OCI-M2 (cell line): ENCODE results near the gene LMO2.
"Not testable (repeated sequence)": the region's sequence is repeated elsewhere in the genome, so short reads cannot be mapped to it uniquely, and the experiment has no call there.

Experiments
- DNase-seq: peaks from one replicate; lab custom pipeline; 2025; ENCODE audit not compliant: unreplicated experiment; lab: John Stamatoyannopoulos, UW

Gene LMO2

DNA sequence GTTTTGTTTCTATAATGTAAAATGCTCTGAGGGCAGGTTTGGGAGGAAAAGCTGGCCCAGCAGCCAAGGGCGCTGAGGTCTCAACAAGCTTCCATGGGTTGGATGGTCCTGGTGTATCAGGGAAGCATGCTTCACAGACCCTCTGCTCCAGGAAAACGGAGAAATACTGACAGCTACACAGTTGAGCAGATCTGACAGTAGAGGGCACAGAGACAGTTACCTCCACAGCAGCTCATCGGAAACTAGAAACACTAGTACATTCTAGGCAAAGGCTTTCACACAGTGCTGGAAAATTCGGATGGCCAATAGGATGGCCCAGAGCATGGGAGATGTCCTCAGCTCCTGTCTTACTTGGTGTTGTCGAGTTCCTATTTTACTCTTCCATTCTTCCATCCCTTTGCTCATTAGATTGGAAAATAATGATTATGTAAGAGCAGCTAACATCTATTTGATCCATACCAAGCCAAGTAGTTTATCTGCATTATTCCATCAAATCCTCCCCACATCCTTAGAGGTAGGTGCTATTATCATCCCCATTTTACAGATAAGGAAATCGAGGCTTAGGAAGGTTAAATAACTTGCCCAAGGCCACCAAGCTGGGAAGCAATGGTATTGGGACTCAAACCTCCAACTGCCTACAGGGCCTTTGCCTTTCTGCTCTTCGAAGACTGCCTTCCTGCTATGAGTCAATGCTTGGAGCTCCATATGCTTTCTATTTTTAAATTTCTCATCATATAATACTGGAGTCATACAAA lies 28.3 kb downstream of the LMO2 start:
- no peak for DNase-seq

DNA sequence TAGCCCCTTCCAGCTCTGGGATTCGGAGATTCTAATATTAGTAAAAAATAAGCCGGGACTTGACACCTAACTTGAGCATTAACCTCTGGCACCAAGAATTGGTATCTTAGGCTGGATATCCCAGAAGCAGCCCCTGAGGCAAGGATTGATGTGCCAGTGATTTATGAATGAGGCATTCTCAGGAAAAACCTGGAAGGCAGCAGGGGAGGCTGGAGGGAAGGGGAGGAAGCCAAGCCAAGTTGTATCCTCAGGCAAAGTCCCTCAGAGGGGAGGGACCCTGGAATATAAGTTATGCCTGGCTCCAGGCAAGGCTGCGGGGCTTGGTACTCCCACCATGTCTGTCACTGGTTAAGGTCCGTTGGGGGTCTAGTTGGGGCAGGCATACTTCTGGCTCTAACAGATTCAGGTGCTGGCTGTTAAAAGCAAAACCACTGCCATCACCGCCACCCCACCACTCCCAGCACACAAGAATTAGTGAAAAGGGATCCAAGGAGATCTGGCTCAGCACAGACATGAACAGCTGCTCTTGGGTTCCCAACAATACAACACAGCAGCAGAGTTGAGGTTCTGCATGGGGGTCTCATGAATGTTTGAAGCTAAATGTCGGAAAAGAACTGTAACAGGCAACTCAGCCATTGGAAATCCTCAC lies 29.8 kb downstream of the LMO2 start:
- DNase-seq: no peak

DNA sequence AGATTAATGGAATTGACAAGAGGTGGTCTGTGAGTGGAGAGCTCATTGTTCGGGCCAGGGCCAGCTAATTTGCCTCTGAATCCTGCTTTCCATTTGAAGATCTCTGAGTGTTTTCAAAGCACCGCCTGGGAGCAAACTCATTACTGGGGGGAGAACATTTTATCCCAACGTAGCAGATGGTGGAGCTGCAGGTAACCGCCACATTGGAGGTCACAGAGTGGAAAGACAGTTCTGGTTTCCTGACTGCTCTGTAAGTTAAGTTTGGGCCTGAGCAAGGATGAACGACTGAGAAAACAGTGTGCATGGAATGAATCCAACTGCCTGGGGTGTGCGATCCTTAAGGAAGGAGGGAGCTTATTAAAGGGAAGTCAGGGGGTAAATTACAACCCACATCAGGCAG lies 30.5 kb downstream of the LMO2 start:
- DNase-seq: no peak

DNA sequence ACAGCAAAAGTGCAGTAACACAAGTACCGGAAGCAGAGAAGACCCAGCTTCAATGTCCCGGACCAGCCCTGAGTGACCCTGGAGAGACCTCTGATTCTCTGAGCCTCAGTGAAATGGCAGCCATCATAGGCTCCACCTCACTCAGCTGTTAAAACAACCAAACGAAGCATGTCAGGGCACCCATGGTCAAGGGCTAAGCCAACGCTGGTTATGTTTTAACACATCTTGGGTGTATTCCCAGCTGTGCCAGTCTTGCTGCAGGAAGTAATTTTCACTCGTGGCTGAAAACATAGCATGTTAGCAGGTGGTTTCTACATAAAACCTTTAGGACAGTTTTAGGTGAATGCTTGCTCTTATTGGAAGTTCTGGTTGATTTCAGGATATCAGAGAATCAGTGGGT lies 30.9 kb downstream of the LMO2 start:
- DNase-seq: no peak

DNA sequence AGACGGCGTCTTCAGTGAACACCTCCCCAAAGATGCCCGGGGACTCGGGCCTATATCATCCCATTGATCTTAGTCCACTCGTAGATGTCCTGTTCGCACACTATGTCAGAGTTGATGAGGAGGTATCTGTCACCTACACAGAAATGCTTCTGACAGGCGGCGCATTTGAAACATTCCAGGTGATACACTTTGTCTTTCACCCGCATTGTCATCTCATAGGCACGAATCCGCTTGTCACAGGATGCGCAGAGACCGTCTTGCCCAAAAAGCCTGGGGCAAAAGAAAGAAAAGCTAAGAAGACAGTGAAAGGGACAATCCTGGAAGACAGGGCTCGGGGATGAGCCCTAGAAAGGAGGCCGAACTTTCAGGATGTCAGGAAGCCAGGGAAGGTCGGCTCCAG lies 32.6 kb downstream of the LMO2 start:
- DNase-seq: no peak

DNA sequence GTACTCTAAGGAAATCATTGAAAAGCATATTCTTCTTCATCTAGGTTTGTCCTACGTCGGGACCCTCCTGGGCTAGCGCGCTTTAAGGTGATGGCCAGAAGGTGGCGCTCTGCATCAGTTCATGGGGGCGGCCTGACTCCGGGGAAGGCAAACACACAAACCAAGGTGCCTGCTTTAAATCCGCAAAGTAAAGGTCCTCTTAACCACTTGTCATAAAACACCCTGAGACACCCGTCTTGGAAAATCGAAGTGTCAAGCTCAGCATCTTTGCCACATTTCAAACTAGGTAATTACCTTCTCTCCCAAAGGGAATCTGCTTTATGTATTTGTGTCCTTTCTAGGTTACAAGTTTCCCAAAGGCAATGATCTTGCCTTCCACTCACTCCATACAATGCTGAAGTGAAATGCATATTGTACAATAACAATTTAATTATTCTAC lies 33.9 kb downstream of the LMO2 start:
- DNase-seq: no peak

DNA sequence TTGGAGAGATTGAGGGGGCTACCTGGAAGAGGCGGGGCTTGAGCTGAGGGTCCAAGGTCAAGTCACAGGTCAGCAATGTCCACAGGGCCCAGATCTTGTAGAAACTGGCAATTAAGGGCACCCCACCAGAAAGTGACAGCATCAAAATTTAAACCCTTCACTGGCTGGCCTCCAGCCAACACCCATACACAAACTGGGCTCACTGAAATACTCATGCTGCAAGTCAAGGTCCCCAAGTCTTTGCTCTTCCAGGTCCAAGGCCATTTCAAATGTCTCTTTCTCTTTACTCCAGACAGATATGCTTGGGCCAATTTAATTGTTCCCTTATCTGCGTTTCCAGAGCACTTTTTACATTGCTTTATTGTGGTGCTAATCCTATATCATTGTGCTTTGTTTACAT lies 36.4 kb downstream of the LMO2 start:
- no peak for DNase-seq

DNA sequence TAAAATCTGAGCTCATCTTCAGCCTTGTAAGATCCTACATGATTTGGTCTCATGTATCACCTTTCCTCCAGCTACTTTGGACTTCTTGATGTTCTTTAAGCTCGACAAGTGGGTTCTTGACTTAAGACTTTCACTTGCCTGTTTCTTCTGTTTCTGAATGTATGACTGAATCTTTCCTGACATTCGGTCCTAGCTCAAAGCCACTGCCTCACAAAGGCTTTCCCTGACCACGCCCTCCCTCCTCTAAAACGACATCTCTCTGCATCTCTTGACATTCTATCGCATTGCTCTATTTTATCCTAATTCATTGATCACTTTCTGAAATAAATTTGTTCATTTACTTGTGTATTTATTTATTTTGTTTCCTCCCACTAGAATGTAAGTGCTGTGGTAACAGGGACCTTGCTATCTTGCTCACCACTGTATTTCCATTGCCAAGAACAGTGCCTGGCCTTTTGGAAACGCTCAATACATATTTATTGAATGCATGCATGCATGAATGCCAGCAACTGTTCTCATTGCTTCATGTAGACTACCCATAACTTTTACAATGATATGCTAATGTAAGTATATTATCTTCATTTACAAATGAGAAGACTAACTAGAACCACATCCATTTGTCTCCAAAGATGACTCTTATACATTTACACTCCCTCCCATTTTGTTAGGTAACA lies 43.0 kb downstream of the LMO2 start:
- no peak for DNase-seq

DNA sequence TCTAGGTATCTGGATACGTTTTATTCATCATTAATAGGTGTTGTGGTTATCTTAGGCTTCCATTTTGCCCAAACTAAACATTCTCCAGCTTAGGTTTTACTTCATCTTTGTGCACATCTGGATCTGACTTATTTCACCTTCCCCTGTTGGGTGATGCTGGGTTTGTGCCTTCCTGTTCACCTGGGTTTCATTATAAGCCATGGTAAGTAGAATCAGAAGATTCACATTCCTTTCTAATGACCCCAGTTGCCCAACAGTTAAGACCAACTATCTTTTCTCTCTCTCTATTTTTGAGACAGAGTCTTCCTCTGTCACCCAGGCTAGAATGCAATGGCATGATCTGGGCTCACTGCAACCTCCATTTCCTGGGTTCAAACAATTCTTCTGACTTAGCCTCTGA lies 44.6 kb downstream of the LMO2 start:
- no peak for DNase-seq

DNA sequence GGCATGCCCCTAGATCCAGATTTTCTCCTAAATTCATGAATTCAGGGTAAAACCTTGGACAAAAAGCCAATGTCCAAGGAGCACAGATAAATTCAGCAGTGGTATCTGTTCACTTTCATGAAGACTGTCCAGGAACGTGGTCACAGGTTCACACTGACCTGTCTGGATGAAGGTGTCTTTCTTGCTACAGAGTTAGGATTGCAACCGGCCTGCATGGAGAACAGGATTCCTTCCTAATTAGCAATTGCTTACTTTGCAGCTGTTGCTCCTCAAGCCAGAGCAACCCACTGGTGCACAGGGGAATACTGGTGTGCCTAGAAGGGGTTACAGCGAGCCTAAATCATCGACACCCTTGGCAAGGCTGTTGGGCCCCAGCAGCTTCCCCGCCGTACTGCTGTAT lies 47.6 kb downstream of the LMO2 start:
- no peak for DNase-seq

DNA sequence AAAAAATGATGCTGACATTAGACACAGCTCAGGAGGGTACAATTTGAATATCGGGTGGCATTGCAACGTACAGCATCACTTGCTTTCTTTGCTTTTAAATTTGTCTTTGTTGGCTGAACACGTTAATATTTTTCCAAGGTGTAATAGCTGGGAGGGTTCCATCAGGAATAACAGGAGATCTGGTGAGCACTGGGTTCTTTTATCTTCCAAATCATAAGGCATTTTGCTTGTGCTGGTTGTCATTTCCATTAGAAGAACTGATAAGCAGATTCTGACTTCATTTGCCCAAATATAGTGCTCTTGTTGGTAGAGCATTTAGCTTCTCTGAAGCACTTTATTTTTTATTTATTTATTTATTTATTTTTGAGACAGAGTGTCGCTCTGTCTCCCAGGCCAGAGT lies 48.9 kb downstream of the LMO2 start:
- DNase-seq: no peak

DNA sequence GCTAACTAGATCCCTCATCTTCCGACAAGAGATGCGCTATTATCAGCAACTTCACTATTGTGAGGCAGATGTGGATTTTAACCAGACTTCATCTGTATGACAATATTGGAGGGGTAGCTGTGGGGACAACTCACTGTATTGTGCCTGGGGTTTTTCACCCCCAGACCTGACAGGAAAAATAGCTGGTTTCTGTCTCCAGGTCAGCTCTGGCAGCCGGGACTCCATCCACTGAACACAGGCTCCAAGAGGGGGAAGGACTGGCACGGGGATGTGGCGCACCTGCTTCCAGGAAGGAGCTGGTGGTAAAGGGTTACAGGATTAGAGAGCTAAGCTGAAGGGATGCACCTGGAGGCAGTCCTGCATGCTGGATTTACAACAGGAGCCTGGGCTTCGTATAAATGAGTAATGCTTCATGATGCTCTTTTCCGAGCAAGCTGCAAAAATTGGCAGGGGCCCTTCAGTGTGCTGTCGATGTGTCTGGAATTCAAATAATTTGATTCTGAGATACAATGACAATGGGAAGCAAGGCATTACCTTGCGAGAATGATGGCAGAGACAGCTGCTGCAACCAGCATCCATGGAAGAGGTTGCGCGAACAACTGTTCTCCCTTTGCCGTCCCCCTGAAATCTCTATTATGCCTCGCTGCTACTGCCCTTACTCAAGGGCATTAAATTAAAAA lies 49.5 kb downstream of the LMO2 start:
- DNase-seq: no peak

DNA sequence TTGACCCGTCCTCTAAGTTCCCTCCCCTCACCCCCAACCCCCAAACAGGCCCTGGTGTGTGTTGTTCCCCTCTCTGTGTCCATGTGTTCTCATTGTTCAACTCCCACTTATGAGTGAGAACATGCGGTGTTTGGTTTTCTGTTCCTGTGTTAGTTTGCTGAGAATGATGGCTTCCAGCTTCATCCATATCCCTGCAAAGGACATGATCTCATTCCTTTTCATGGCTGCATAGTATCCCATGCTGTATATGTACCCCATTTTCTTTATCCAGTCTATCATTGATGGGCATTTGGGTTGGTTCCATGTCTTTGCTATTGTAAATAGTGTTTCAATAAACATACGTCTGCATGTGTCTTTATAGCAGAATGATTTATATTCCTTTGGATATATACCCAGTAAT lies 53.6 kb downstream of the LMO2 start:
- DNase-seq: not testable (repeated sequence)

DNA sequence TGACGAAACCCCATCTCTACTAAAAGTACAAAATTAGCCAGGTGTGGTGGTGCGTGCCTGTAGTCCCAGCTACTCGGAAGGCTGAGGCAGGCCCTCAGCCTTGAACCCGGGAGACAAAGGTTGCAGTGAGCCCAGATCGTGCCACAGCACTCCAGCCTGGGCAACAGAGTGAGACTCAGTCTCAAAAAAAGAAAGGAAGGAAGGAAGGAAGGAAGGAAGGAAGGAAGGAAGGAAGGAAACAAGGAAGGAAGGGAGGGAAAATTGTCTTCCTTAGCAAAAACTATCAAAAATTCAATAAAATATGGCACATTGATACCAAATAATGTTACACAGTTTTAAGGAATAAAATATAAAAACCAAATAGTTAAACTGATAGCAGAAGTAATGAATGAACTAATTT lies 54.5 kb downstream of the LMO2 start:
- not testable (repeated sequence) for DNase-seq

DNA sequence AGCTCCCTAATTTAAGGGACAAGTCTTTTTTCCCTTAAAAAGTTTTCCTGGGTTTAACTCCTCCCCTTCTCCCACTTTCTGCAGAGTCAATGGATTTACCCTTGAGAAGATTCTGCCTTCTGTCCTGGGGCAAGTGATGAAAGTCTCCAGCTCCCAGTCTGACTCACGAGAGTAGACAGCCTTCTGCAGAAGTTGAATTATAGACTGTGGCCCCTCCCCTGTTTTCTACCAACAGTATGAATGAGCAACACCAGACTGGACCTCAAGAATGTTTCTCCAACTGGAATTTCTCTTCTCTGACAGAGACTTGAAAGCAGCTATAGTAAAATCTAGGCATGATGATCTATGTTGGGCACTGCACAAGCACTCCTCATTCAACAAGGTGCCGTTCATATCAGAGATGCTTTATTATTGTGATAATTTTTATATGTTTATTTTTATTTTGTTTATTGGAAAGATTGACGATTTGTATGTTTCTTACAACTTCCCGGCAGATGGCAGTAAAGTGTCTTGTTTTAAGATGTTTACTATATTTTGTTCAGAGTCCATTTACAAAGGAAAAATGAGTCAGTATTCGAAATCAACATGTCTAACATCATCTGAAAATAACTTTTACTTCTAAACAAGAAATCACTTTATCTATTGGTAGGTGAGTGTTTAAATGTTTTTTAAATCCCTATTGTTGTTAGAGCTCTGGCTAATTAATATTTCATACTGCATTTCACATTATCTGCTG lies 56.6 kb downstream of the LMO2 start:
- DNase-seq: no peak

DNA sequence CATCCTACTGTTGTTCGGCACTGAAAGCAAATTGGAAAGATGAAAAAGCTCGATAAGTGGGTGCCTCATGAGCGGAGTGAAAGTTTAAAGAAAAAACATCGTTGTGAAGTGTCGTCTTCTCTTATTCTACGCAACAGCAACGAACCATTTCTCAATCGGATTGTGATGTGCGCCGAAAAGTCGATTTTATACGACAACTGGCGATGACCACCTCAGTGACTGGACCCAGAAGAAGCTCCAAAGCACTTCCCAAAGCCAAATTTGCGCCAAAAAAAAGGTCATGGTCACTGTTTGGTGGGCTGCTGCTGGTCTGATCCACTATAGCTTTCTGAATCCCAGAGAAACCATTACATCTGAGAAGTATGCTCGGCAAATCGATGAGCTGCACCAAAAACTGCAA lies 59.2 kb downstream of the LMO2 start:
- no peak for DNase-seq

DNA sequence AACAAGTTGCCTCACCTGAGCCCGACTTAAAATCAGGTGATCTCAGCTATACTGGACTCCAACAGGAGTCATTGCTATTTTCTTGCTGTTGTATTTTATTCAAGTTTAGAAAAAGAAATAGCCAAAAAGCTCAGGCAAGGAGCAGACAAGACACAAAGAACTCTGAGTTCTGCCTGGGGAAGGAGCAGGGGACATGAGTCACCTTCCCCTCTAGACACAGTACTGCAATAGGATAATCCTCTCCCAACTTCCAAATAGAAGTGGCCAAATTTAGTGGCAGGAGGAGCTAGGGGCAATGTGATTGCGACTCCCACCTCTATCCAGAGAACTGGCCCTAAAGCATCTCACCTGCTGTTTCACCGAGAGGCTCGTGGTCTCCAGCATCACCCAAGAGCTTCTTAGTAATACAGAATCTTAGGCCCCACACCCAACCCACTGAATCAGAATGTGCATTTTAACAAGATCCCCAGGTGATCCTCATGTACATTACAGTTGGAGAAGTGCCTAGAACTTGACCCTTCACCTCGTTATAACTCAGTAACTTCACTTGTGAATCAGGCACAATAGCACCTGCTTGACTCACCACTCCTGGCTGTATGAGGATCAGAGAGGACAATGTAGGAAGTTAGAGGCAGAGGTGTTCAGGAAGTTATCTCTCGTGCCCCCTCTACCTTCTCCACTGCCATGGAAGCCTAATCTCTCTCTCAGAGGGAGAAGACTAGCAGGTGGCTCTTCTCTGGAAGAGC lies 60.8 kb downstream of the LMO2 start:
- no peak for DNase-seq

DNA sequence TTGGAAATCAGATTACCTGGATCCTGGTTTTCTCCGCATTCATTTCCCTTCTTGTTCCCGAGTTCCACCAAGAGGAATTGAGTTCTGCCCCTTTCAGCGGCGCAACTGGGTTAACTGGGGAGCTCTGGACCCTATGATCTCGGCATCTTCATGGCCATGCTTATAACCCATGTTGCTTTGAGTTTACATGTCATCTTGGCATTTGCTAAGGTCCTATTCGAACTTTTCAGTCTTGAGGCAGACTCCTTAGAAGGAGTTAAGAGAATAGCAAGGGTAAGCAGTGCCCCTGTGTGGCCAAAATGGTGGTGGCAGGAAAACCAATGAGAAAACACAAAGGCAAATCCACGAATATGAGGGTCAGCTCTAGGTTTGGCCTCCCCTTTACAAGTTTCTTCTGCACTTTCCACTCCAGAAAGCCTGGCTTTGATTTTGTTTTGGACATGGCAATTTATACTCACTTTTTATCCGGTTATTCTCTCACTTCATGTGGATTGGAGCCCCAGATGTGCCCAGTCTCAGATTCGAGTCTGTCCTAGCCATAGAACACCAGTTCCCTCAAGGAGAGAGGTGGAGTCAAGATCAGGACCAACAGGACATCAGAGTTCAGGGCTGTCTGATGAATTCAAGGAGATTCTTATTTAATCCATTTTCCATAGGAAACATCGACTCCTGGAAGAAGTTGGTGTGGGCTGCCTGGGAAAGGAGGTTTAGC lies 62.3 kb downstream of the LMO2 start:
- peak; percentile 9 for DNase-seq

DNA sequence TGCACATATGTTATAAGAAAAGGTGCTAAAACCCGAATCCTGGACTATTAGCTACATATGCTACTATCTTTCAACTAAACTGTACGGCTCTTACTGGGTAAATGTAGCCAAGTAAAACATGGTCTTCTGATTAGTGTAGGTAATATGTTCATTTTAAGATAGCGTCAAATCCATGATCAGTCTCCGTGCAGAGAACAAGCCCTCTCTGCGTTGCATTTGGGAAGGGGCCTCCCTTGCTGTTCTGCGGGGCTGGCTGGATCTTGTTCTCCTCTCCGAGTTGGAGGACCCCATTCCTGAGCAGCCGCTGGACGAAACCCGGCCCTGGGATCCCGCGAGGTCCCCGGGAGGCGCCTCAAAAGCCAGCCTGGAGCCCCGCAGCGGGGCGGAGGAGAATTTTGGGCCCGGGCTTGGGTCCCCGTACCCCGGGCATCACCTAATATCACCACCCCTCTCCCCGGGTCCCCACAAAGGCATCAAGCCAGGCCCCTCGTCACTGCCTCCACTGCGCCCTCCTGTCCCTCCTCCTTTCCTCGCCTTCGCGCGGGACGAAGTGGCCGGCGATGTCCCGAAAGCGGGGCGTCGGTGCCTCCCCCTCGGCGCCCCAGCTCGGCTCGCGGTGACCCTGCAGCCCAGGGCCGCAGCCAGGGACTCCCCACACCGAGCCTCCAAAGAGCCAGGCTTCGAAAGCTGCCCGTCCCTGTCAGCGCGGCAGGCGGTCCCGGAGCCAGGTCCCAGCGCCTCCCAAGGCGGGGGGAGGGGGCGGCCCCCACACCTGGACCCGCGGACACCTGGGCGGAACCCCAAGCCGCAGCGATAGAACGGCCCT lies 63.1 kb downstream of the LMO2 start:
- DNase-seq: no peak
